Measurements from ENCODE around the gene MT2A. TPM values are rescaled to one million over a fixed set of nuclear protein-coding genes. Genes with fewer than 3 reads are reported as not detected.

Gene MT2A
- total and polyA plus RNA-seq, 2 of the 4 experiments (the other 2 are of a cell fraction), result 25.5 to 621 TPM

- Histone ChIP-seq H4K20me1 (ENCODE audit: insufficient read depth, low read length) (peaks cover 11% of the 10 kb centered on the region), H3K27me3 (ENCODE audit: control insufficient read depth, insufficient read depth, low read length) (no peaks in the 10 kb centered on the region), H3K79me1 (ENCODE audit: low read depth in 1 of 2, low read length in 2 of 2) (peaks cover 0 to 25% of the 10 kb centered on the region in 2 experiments; a peak in 2 of 4 replicates), H2AK5ac (ENCODE audit: low read depth, low read length) (peak overlapping the region; percentile 96), H2AK9ac (replicated peaks; ENCODE audit: low read depth, low read length, poor library complexity) (no peak overlapping the region), H3K4me2 (ENCODE audit: low read depth, low read length) (peak overlapping the region; percentile 49), H4K8ac (ENCODE audit: low read depth in 2 of 2, low read length in 2 of 2) (peak overlapping the region; percentile 7 to 96; a peak in 3 of 4 replicates), H4K5ac (ENCODE audit: low read depth, low read length) (peak overlapping the region; percentile 23), H2BK120ac (ENCODE audit: low read depth, low read length) (peak overlapping the region; percentile 90), H3K9ac (ENCODE audit: low read depth, low read length) (no peak overlapping the region), H3K18ac (ENCODE audit: low read depth, low read length) (peak overlapping the region; percentile 54), H3K9me3 (ENCODE audit: control insufficient read depth, insufficient read depth, low read length) (no peaks in the 10 kb centered on the region), H3K4ac (ENCODE audit: low read depth, low read length) (peak overlapping the region; percentile 92), H3K56ac (ENCODE audit: extremely low read depth, insufficient read depth, low read length) (peak overlapping the region; percentile 67), H3K4me1 (ENCODE audit: control insufficient read depth, insufficient read depth, low read length) (peaks cover 23% of the 10 kb centered on the region), H4K91ac (ENCODE audit: insufficient read depth, low read depth, low read length) (peak overlapping the region; percentile 98), H2BK20ac (ENCODE audit: low read depth, low read length) (peak overlapping the region; percentile 88), H3K4me3 (ENCODE audit: insufficient read depth, low read depth, low read length) (no peak overlapping the region), H3K14ac (replicated peaks; ENCODE audit: low read depth, low read length) (peak overlapping the region; percentile 78), H2BK15ac (ENCODE audit: low read depth, low read length) (peak overlapping the region; percentile 59), H3K27ac (ENCODE audit: insufficient read depth, low read length) (peak overlapping the region; percentile 76), H2AFZ (replicated peaks; ENCODE audit: low read length, poor library complexity) (peak overlapping the region; percentile 59), H2BK5ac (ENCODE audit: low read depth, low read length, poor library complexity, severe bottlenecking) (peak overlapping the region; percentile 95), H3K9me1 (ENCODE audit: insufficient read depth, low read length) (peaks cover 14% of the 10 kb centered on the region), H3K23ac (ENCODE audit: low read depth, low read length) (peak overlapping the region; percentile 78; the same call in 1 of the 2 replicates), H3K36me3 (ENCODE audit: control insufficient read depth, insufficient read depth, low read length) (no peaks in the 10 kb centered on the region)
- dilution Hi-C loops (cut with HindIII; ENCODE audit: low sequenced_read_pairs, unreplicated experiment) (no loop called here), in situ Hi-C loops (cut with MboI; ENCODE audit: low sequenced_read_pairs) (no loop called here), intact Hi-C loops (cut with micrococcal nuclease) (loop anchor here (5.0 to 10.0 kb wide), 3 partner anchors 76 to 251 kb away; partner anchors contain the start of gene MT1X)
- no TSS peak for BruUV-seq (replicated peaks)
- ChIA-PET CTCF (interaction anchor here (0.8 to 2.1 kb wide), 2 partner anchors 96 to 103 kb away, joined by 3 to 9 read pairs; no protein-coding TSS in a partner anchor), POLR2A (ENCODE audit: unreplicated experiment) (interaction anchor here (1.0 kb wide), 1 partner anchor 14 kb away, joined by 3 read pairs; no protein-coding TSS in a partner anchor)
- ATAC-seq (ENCODE audit: low read depth) (no peak; the same call in 1 of the 2 replicates), DNase-seq (peak; percentile 79)
- no CpG with 5 or more reads among the region's 3 CpGs for WGBS, 2 experiments (ENCODE audit: extremely low coverage in 2 of 2, insufficient read length in 1 of 2)
- TF ChIP-seq RCOR1 (IDR thresholded peaks at IDR 0.05; ENCODE audit: insufficient replicate concordance, low read length) (peak; percentile 87), MAZ (IDR thresholded peaks at IDR 0.05; ENCODE audit: borderline replicate concordance, low read depth, low read length) (no peak; the same call in 1 of the 2 replicates), FOS (IDR thresholded peaks at IDR 0.05; ENCODE audit: low read depth, low read length) (peak; percentile 74), MXI1 (IDR thresholded peaks at IDR 0.05; ENCODE audit: borderline replicate concordance, low read depth, low read length) (0 out of 2 replicates have a peak, but pooled peaks have one; percentile 27), CHD1 (IDR thresholded peaks at IDR 0.05; ENCODE audit: low read depth, low read length) (no peak), POLR2A (IDR thresholded peaks at IDR 0.05; ENCODE audit: low read depth, low read length) (no peak; the same call in 1 of the 2 replicates)
These were observed 2.3 kb upstream of the MT2A start for GRCh38 chr16:56606071-56606475.
